T follicular helper cell (primary cell): ENCODE data around the gene ZSCAN1.
A peak's percentile ranks its signal among the peaks of the same experiment; 100 is the strongest.

Experiments
- DNase-seq: peaks from one replicate; pipeline ENCODE4 v3.0.0-alpha.2; 2020; ENCODE audit warnings: low read depth

Gene ZSCAN1

DNA sequence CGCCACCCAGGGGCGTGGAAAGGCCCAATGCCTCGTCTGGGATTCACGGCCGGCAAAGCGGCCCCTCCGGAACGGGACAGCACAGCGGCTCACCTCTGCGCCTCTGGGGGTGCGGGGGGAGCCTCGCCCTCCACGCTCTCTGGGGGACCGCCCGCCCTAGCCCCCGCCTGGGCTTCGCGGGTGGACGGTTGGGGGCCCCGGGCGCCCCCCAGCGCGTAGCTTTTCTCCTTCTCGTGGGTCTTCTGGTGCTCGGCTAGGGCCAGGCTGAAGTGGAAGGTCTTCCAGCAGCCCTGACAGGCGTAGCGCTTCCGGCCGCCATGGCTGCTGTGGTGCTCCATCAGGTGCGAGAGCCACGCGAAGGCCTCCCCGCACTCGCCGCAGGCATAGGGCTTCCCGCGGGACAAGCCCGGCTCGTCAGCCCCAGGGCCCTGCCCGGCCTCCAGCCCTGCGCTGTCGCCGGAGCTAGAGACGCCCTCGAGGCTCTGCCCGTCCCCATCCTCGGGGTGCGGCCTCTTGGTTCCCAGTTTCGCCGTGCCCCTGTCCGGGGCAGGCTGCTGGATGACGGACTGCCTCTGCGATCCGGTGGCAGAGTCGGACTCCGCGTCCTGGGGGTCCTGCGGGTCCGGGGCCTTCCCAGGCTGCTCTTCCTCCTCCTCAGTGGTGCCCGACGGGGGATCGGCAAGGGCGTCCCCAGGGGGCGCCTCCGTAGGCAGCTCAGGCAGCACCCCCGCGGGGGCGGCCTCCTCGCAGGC is 50.9 kb downstream of the ZSCAN1 start:
- no peak for DNase-seq

GRCh38 chr19:58085348-58085875 is 51.6 kb downstream of the ZSCAN1 start:
- no peak for DNase-seq

DNA sequence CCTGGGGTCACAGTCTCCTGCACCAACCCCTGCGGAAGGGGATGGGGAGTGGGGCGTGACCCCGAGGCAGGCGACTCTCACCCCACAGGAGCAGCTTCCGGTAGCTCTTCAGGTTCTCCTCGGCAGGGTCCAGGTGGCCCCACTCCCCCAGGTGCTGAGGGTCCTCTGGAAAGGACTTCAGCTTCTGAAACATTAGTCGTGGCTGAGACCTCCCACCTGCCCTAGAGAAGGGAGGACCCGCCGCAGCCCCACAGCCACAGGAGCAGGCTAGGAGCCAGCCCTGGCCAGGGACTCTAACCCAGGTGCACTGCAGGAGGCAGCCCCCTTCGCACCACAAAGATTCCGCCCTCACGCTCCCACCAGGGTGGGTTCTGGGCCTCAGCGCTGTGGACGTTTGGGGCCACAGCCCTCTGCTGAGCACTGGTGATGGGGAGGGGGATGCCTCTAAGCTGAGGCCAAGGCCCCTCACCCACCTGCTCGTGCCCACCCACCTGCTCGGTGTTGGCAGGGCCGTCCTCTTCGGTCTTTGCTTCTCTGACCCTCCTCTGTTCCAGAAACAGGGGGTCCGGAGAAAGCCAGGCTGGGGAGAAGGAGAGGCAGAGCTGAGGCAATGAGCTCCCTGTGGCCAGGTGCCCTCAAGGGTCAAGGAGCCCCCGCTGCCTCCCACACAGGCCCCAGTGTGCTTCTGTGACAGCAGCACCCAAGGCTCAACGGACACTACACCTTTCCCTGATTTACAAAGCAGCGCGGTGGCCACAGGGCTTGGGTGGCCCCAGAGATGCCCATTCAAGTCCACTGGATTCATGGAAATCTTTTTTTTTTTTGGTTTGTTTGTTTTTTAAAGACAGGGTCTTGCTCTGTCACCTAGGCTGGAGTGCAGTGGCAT is 53.2 kb downstream of the ZSCAN1 start:
- no peak for DNase-seq

GRCh38 chr19:58088521-58089052 is 54.8 kb downstream of the ZSCAN1 start:
- no peak for DNase-seq

GRCh38 chr19:58089846-58090245 is 56.0 kb downstream of the ZSCAN1 start:
- DNase-seq: no peak

DNA sequence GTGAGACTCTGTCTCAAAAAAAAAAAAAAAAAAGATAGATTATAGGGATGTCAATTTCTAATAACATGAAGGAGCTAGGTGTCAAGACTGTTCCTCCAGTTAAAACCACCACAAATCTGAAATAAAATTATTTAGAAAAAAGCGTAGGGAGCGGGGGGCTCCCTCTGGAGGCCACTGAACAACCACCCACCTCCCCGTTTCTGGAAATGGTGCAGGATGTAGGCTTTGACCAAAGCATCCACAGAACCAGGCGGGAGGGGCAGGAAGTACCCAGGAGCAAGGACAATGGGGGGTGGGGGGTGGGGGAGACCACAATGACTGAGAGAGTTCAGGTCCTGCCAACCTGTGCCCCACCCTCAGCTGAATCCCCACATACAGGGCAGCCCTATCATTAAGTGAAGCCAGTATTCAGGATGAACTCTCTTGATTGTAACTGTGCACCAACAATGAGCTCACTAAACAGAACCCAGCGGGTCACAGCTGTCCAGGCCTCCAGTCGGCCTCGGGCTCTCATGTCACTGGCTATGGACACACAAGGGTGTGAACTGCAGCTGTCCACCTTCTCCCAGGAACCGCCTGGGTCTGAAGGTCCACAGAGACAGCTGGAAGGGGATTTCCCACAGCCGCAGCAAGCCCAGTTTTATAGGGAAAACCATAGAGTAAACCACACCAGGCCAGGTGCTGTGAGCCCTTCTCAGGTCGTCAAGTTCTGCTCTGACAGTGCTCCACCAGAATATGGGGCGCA is 57.6 kb downstream of the ZSCAN1 start:
- no peak for DNase-seq

DNA sequence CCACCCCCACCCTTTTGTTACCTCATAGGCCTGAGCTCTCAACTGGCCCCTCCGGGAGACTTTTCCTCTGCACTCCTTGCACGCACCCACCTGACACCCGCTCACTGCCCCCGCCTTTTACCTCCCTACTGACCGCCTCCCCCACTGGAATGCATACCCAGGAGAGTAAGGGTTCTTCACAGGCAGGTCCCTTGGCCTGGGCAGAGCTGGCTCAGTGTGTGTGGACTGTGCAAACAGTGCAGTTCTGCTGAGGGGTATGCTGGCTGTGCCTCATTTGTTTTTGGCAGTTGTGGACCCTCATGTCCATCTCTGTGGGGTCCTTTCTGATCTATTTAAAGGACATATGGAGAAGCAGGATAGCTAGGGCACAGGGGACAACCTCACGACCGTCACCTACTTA is 59.2 kb downstream of the ZSCAN1 start:
- DNase-seq: no peak

DNA sequence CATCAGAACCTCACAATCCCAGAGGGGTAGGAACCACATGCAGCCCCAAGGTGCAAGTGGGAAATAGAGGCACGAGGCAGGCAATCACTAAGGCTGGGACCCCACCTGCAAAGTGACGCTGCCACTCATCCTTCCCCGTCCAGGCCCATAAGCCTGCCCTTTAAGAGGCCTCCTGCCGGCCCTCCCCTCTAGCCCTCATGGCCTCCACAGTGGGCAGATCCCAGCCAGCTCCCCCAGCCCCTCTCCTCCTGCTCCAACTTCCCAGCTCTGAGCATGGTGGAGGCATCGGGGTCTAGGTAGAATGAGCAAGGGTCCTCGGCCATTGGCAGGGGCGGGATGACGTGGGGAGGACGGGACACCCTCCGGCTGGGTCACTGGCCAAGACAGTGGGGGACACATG is 61.5 kb downstream of the ZSCAN1 start:
- DNase-seq: no peak

- no peak for DNase-seq
Measured at GRCh38 chr19:58096884-58097283, 63.1 kb downstream of the ZSCAN1 start.

DNA sequence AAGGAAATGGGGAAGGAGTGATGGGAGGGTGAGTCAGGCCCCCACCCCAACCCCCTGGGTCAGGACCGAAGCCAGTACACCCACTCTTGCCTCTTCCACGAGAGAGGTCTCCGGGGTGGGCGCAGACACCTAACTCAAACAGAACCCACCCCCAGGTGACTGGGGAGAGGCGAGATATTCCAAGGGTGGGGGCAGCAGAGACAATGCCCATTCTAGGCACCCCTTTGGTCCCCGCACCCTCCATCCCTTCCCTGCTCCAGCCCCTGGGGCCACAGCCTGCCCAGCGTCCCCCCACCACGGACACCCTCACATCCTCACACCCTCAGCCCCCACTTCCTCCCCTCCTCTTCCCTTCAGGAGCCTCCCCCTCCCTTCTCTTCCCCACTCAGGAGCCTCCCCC is 63.5 kb downstream of the ZSCAN1 start:
- no peak for DNase-seq

DNA sequence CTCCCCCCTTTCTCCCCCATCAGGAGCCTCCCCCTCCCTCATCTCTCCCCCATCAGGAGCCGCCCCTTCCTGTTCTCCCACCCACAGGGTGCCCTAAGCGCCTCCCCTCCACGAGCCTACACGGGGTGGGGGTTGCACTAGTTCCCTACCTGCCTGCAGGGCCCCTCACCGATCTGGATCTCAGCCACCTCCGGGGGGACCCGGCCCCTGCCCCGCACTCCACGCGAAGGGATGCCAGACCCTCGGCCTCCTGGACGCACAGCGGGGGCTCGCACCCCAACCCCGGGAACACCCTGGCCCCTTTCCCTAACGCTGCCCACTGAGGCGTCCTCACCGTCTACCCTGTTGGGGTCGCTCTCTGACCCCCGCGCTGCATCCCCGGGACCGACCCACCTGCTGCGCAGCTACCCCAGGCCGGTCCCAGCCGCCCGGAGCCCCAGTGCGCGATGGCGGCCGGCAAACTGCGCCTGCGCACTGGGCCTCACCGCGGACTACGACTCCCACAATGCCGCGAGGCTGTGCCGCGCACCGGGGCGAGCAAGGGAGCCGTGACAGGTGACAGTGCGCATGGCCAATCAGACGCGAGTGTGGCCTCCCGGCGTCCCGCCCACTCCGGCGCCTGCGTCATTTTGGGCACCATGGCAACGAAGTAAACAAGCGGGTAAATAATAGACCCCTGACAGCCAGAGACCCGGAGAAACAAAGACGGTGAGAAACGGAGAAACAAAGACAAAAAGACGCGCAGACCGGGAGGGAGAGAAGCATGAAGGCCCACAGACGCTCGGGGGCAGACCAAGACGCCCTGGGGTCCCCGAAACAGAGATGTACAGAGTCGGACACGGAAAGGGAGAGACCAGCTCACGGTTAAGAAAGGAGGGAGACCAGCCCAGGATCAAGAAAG is 64.2 kb downstream of the ZSCAN1 start, which contains the start of gene ZSCAN18:
ZSCAN18 (minus strand) TSS at position 451 of the 901 bp plus-strand sequence. CDS start 7,964 bp downstream, outside the sequence.
- peak; percentile 98 for DNase-seq

- no peak for DNase-seq
Measured at GRCh38 chr19:58098682-58098998, 64.8 kb downstream of the ZSCAN1 start.
